HEK293 (cell line): ENCODE data around the gene TLCD3B.

Source experiments
- CTCF ChIP-seq: fragments of 450-650 bp; formaldehyde crosslinking; IDR thresholded peaks from 2 replicates; pipeline ENCODE4 v1.5.1; 2016; ENCODE audit warnings: missing biosample characterization, missing genetic modification characterization
- ZFP37 ChIP-seq: fragments of 450-650 bp; formaldehyde crosslinking; IDR thresholded peaks from 2 replicates; pipeline ENCODE4 v1.5.1; 2016; ENCODE audit warnings: missing biosample characterization, missing genetic modification characterization
- ZNF274 ChIP-seq, 2 experiments: fragments of 200-500 bp in 1 of 2; fragments of 450-650 bp in 1 of 2; sonication (Bioruptor generic) in 1 of 2; formaldehyde crosslinking in 1 of 2; IDR thresholded peaks; 2 replicates each; pipeline versions ENCODE4 v1.5.1 to v1.6.1; 2014 to 2016; ENCODE audit warnings: borderline replicate concordance in 1 of 2, inconsistent platforms in 1 of 2, low read length in 1 of 2, missing biosample characterization in 1 of 2, missing genetic modification characterization in 1 of 2
- ZNF677 ChIP-seq: fragments of 450-650 bp; IDR thresholded peaks from 2 replicates; pipeline ENCODE4 v1.5.0; 2018; ENCODE audit warnings: missing biosample characterization, mild to moderate bottlenecking, missing genetic modification characterization, moderate library complexity

GRCh38 chr16:30028438-30029076 is 2.5 kb downstream of the TLCD3B start:
- TF ChIP-seq ZNF677 (tag by site-specific recombination) (no peak), CTCF (tag by site-specific recombination) (no peak), ZNF274 (IDR thresholded peaks at IDR 0.05; ENCODE audit: low read length) (no peak), ZNF274 (tag by site-specific recombination; IDR thresholded peaks at IDR 0.05; ENCODE audit: borderline replicate concordance) (no peak), ZFP37 (tag by site-specific recombination) (no peak)
